ENCODE data around the gene PTPRD.
A peak's percentile ranks its signal among the peaks of the same experiment; 100 is the strongest.

Gene PTPRD

GRCh38 chr9:10260501-10260900, 352.3 kb downstream of the PTPRD start:
- DNase-seq: no peak

GRCh38 chr9:10259668-10260067, 353.1 kb downstream of the PTPRD start:
- no peak for DNase-seq

GRCh38 chr9:10255758-10256157, 357.0 kb downstream of the PTPRD start:
- no peak for DNase-seq

- no peak for DNase-seq
Observed at GRCh38 chr9:10254338-10254737, 358.5 kb downstream of the PTPRD start.

- DNase-seq: no peak
Observed at GRCh38 chr9:10253341-10253740, 359.5 kb downstream of the PTPRD start.

- no peak for DNase-seq
Observed at GRCh38 chr9:10252174-10252573, 360.6 kb downstream of the PTPRD start.

GRCh38 chr9:10251490-10251889, 361.3 kb downstream of the PTPRD start:
- DNase-seq: no peak

GRCh38 chr9:10250219-10250618, 362.6 kb downstream of the PTPRD start:
- DNase-seq: no peak

GRCh38 chr9:10248890-10249289, 363.9 kb downstream of the PTPRD start:
- no peak for DNase-seq

- no peak for DNase-seq
Observed at GRCh38 chr9:10242255-10242654, 370.5 kb downstream of the PTPRD start.

GRCh38 chr9:10238087-10238486, 374.7 kb downstream of the PTPRD start:
- no peak for DNase-seq

GRCh38 chr9:10237584-10237983, 375.2 kb downstream of the PTPRD start:
- no peak for DNase-seq

GRCh38 chr9:10236161-10236560, 376.6 kb downstream of the PTPRD start:
- DNase-seq: no peak

- DNase-seq: no peak
Observed at GRCh38 chr9:10235376-10235775, 377.4 kb downstream of the PTPRD start.

- DNase-seq: peak; percentile 78 to 89
Observed at GRCh38 chr9:10232352-10232930, 380.4 kb downstream of the PTPRD start.

GRCh38 chr9:10230512-10230911, 382.3 kb downstream of the PTPRD start:
- DNase-seq: peak; percentile 78 to 79

GRCh38 chr9:10228082-10228481, 384.7 kb downstream of the PTPRD start:
- DNase-seq: no peak

GRCh38 chr9:10226996-10227395, 385.8 kb downstream of the PTPRD start:
- DNase-seq: no peak

- no peak for DNase-seq
Observed at GRCh38 chr9:10212702-10213101, 400.1 kb downstream of the PTPRD start.

- DNase-seq: no peak
Observed at GRCh38 chr9:10208691-10209069, 404.1 kb downstream of the PTPRD start.

- no peak for DNase-seq
Observed at GRCh38 chr9:10204276-10204675, 408.5 kb downstream of the PTPRD start.

- DNase-seq: no peak
Observed at GRCh38 chr9:10173561-10173960, 439.2 kb downstream of the PTPRD start.

- no peak for DNase-seq
Observed at GRCh38 chr9:10172476-10172875, 440.3 kb downstream of the PTPRD start.

- DNase-seq: no peak
Observed at GRCh38 chr9:10168241-10168640, 444.6 kb downstream of the PTPRD start.

- peak in 1 of 2 experiments; percentile 13 for DNase-seq
Observed at GRCh38 chr9:10148796-10149195, 464.0 kb downstream of the PTPRD start.
